MCF 10A (cell line): Measurements from ENCODE around the gene SPARC. TPM values are rescaled to one million over a fixed set of nuclear protein-coding genes. Genes with fewer than 3 reads are reported as not detected.

Source experiments
- BruUV-seq: library from RNA; stranded (reverse); fragments of 400-500 nt; replicated peaks from 2 replicates; lab custom pipeline; 2021; lab: Mats Ljungman, UMichigan
- CTCF ChIA-PET: fragments of 300-600 bp; sonication (Branson Sonifier 250); formaldehyde crosslinking; extraction: SDS; loops from one replicate; lab custom pipeline; 2021; ENCODE audit warnings: antibody characterized with exemption, inconsistent platforms; lab: Yijun Ruan, JAX
- POLR2A ChIA-PET: fragments of 300-600, 350-650 bp; sonication (Branson Sonifier 250); formaldehyde crosslinking; extraction: SDS; loops from one replicate; lab custom pipeline; 2020; ENCODE audit warnings: antibody characterized with exemption, inconsistent platforms; lab: Yijun Ruan, JAX
- DNase-seq: peaks from one replicate; pipeline ENCODE4 v3.0.0-alpha.2; 2018; ENCODE audit not compliant: unreplicated experiment
- H3K27ac Mint-ChIP-seq: one replicate; pipeline ENCODE4 v1.8.0; 2022; ENCODE audit warnings: mild to moderate bottlenecking, low read depth, mixed read lengths; ENCODE audit not compliant: unreplicated experiment
- H3K27me3 Mint-ChIP-seq: one replicate; pipeline ENCODE4 v1.8.0; 2022; ENCODE audit warnings: mixed read lengths; ENCODE audit not compliant: insufficient read depth, unreplicated experiment
- H3K36me3 Mint-ChIP-seq: one replicate; pipeline ENCODE4 v1.8.0; 2022; ENCODE audit warnings: mild to moderate bottlenecking, moderate library complexity, mixed read lengths; ENCODE audit not compliant: insufficient read depth, unreplicated experiment
- H3K4me1 Mint-ChIP-seq: one replicate; pipeline ENCODE4 v1.8.0; 2022; ENCODE audit warnings: mixed read lengths; ENCODE audit not compliant: insufficient read depth, unreplicated experiment
- H3K4me3 Mint-ChIP-seq: one replicate; pipeline ENCODE4 v1.8.0; 2022; ENCODE audit warnings: mild to moderate bottlenecking, moderate library complexity, mixed read lengths; ENCODE audit not compliant: unreplicated experiment
- H3K9me3 Mint-ChIP-seq: one replicate; pipeline ENCODE4 v1.8.0; 2022; ENCODE audit warnings: mixed read lengths; ENCODE audit not compliant: unreplicated experiment
- intact Hi-C: fragments of 100-400 bp; cut with micrococcal nuclease; formaldehyde crosslinking; loops from 2 replicates; pipeline ENCODE4 v1.14.1; 2022
- total RNA-seq: library from RNA; stranded (reverse); gene quantifications from 2 replicates; pipeline ENCODE4 v1.2.3, GENCODE V29; 2022
- TF ChIP-seq, protein P1 (sequence below): fragments of 200-600 bp; IDR thresholded peaks from one replicate; pipeline ENCODE4 v1.8.0; 2022; ENCODE audit warnings: antibody characterized with exemption, mild to moderate bottlenecking; ENCODE audit not compliant: unreplicated experiment

Gene SPARC
- total RNA-seq, 1 experiment from 2014 or later, result 32.6 TPM

DNA sequence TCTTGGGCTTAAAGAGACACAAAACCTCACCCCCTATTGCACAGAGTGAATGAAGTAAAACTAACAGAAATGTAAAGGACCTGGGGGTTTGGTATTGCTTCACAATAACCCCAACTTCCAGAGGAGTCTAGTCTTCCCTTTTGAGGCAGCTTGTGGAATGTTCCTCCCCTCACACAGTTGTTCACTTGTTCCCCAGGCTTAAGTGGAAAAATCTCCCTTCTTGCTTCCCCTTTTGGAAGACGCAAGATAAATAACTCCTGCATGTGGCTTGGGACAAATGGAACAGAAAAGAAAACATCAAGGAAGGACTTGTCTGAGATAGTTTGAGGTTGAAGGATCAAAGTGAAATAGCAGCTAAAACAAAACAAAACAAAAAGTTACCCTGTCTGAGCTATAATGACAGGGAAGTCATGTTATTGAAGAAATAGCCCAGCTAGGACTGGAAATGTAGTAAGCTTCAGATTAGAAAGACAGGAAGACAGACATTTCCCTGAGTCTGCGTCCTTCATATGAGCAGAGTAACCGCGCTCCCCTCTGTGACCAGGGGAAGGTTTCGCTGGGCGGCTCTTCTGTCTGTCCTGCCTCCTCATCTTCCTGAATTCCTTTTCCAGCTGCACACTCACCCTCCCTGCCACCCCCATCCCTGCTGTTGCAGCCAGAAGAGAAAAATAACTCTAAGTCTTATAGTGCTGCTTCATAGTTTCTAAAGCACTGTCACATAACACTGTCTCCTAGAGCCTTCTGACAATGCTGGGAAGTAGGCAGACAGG lies 8.8 kb downstream of the SPARC start:
- no peaks in the 10 kb centered on the region for H3K36me3 Mint-ChIP-seq
- BruUV-seq, result no TSS peak
- TF ChIP-seq, protein P1, sequence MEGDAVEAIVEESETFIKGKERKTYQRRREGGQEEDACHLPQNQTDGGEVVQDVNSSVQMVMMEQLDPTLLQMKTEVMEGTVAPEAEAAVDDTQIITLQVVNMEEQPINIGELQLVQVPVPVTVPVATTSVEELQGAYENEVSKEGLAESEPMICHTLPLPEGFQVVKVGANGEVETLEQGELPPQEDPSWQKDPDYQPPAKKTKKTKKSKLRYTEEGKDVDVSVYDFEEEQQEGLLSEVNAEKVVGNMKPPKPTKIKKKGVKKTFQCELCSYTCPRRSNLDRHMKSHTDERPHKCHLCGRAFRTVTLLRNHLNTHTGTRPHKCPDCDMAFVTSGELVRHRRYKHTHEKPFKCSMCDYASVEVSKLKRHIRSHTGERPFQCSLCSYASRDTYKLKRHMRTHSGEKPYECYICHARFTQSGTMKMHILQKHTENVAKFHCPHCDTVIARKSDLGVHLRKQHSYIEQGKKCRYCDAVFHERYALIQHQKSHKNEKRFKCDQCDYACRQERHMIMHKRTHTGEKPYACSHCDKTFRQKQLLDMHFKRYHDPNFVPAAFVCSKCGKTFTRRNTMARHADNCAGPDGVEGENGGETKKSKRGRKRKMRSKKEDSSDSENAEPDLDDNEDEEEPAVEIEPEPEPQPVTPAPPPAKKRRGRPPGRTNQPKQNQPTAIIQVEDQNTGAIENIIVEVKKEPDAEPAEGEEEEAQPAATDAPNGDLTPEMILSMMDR, result no peak
- intact Hi-C loops, result no loop called here
- ChIA-PET POLR2A (no interaction called here), CTCF (interaction anchor here (1.7 to 9.2 kb wide), 3 partner anchors 18 to 63 kb away, joined by 5 to 94 read pairs (median 9); no protein-coding TSS in a partner anchor)
- H3K4me1 Mint-ChIP-seq, result peaks cover 7% of the 10 kb centered on the region
- H3K27ac Mint-ChIP-seq, result no peak overlapping the region
- no peak overlapping the region for H3K4me3 Mint-ChIP-seq
- no peak for DNase-seq
- H3K27me3 Mint-ChIP-seq, result no peaks in the 10 kb centered on the region
- H3K9me3 Mint-ChIP-seq, result no peaks in the 10 kb centered on the region

DNA sequence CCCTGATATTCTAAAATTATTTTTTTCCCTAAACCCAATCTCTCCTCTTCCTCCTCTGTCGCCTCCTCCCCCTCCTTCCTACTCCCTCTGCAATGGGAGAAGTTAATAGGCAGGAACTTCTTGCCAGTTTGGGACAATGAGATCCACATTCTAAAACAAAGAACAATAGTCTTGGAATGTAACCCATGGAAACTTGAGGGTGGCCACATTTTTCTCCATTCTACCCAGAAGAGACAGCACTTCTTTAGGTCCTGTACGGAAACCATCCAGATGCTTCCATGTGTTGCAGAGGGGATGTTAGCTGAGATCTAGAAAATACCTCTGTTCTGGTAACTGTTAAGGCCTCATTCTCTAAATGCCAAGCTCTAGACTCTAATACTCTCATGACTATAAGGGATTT lies 10.0 kb downstream of the SPARC start:
- intact Hi-C loops, result no loop called here
- TF ChIP-seq, protein P1, result no peak
- CTCF ChIA-PET, result interaction anchor here (1.7 to 9.2 kb wide), 3 partner anchors 17 to 64 kb away, joined by 5 to 94 read pairs (median 9); no protein-coding TSS in a partner anchor
- no TSS peak for BruUV-seq
- Mint-ChIP-seq H3K27ac (no peak overlapping the region), H3K4me1 (peaks cover 11% of the 10 kb centered on the region), H3K4me3 (no peak overlapping the region), H3K9me3 (no peaks in the 10 kb centered on the region), H3K36me3 (no peaks in the 10 kb centered on the region), H3K27me3 (no peaks in the 10 kb centered on the region)
- POLR2A ChIA-PET, result no interaction called here
- DNase-seq, result no peak

DNA sequence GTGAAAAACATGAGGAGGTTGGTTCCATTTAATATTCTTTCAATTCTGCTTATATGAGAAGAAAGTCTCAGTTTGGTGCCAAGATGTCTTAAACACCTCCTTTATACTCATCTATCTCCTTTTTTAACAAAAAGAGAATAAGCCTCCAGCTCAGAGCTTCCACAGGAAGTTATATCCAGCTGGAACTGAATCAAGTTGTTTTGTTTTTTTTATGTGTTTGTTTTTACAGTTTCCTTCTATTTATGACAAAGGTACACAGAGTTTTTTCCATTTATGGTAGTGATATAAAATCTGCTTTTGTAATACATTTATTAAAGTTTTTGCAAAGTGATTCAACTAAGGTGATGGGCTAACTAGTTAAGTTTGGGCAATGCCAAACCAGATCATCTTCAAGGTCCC lies 10.4 kb downstream of the SPARC start:
- Mint-ChIP-seq H3K9me3 (no peaks in the 10 kb centered on the region), H3K4me3 (no peak overlapping the region), H3K4me1 (peaks cover 12% of the 10 kb centered on the region), H3K27me3 (no peaks in the 10 kb centered on the region), H3K27ac (no peak overlapping the region), H3K36me3 (no peaks in the 10 kb centered on the region)
- intact Hi-C loops, result no loop called here
- no TSS peak for BruUV-seq
- CTCF ChIA-PET, result interaction anchor here (1.7 to 9.2 kb wide), 4 partner anchors 16 to 66 kb away, joined by 5 to 94 read pairs (median 49); no protein-coding TSS in a partner anchor
- POLR2A ChIA-PET, result no interaction called here
- TF ChIP-seq, protein P1, result no peak
- no peak for DNase-seq

DNA sequence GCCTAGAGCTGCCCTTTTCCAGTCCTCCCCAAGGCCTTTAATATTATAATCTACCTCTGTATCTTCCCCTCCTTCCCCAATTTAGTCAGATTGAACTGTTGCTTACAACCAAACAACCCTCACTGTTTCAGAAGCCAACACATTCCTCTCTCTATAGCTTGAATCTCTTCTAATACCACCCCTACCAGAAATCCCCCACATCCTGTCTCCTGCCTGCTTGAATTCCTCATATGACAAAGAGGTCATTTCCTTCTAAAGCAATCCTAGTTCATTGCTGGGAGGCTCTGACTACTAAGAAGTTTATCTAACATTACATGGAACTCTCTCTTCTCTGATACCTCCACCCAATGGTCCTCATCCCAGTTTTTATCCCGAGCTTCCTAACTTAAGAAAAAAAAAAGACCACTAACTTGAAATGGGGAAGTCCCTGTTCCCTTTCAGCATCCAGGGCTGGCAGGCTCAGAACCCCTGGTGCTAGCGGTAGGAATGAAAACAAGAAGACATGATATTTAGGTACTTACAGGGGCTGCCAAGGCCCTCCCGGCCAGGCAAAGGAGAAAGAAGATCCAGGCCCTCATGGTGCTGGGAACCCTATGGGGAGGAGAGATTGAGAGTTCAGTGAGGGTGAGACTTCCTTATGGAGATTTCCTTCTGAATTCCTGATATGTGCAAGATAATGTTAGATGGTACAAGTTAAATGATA lies 11.0 kb downstream of the SPARC start:
- ChIA-PET POLR2A (interaction anchor here (0.9 to 1.8 kb wide), 3 partner anchors 8 to 17 kb away, joined by 3 to 5 read pairs (median 5); no protein-coding TSS in a partner anchor), CTCF (interaction anchor here (0.6 to 9.2 kb wide), 9 partner anchors 8 to 360 kb away, joined by 3 to 94 read pairs (median 4); no protein-coding TSS in a partner anchor)
- Mint-ChIP-seq H3K27ac (no peak overlapping the region), H3K27me3 (no peaks in the 10 kb centered on the region), H3K4me1 (peaks cover 13% of the 10 kb centered on the region), H3K9me3 (no peaks in the 10 kb centered on the region), H3K4me3 (no peak overlapping the region), H3K36me3 (peaks cover 1% of the 10 kb centered on the region)
- no peak for DNase-seq
- TF ChIP-seq, protein P1, result no peak
- BruUV-seq, result no TSS peak
- intact Hi-C loops, result no loop called here
